SKM-1 (cell line): ENCODE measurements around the gene CDKL4.
"Not testable (repeated sequence)": the region's sequence is repeated elsewhere in the genome, so short reads cannot be mapped to it uniquely, and the experiment has no call there.

Experiments
- DNase-seq: peaks from one replicate; lab custom pipeline; 2025; ENCODE audit not compliant: unreplicated experiment; lab: John Stamatoyannopoulos, UW

The CDKL4 gene

GRCh38 chr2:39243469-39244123, at the start of gene CDKL4:
Gene CDKL4 (minus strand): TSS chr2:39243970.
- DNase-seq = no peak

- DNase-seq = no peak
Measured at GRCh38 chr2:39290433-39290832, 46.7 kb upstream of the CDKL4 start.

GRCh38 chr2:39289609-39290008, 45.8 kb upstream of the CDKL4 start:
- no peak for DNase-seq

- DNase-seq = no peak
Measured at GRCh38 chr2:39283561-39283960, 39.8 kb upstream of the CDKL4 start.

GRCh38 chr2:39281391-39281790, 37.6 kb upstream of the CDKL4 start:
- no peak for DNase-seq

GRCh38 chr2:39275016-39275415, 31.2 kb upstream of the CDKL4 start:
- no peak for DNase-seq

GRCh38 chr2:39269941-39270340, 26.2 kb upstream of the CDKL4 start:
- DNase-seq = no peak

GRCh38 chr2:39266916-39267434, 23.2 kb upstream of the CDKL4 start:
- DNase-seq = no peak

GRCh38 chr2:39266139-39266805, 22.5 kb upstream of the CDKL4 start:
- no peak for DNase-seq

GRCh38 chr2:39265315-39265714, 21.5 kb upstream of the CDKL4 start:
- DNase-seq = no peak

GRCh38 chr2:39264733-39265132, 21.0 kb upstream of the CDKL4 start:
- DNase-seq = no peak

- DNase-seq = no peak
Measured at GRCh38 chr2:39260087-39260486, 16.3 kb upstream of the CDKL4 start.

- no peak for DNase-seq
Measured at GRCh38 chr2:39256040-39256439, 12.3 kb upstream of the CDKL4 start.

- no peak for DNase-seq
Measured at GRCh38 chr2:39252888-39253518, 9.2 kb upstream of the CDKL4 start.

GRCh38 chr2:39247512-39248043, 3.8 kb upstream of the CDKL4 start:
- DNase-seq = no peak

GRCh38 chr2:39246382-39246980, 2.7 kb upstream of the CDKL4 start:
- no peak for DNase-seq

- not testable (repeated sequence) for DNase-seq
Measured at GRCh38 chr2:39244963-39245625, 1.3 kb upstream of the CDKL4 start.

GRCh38 chr2:39244241-39244862, 582 bp upstream of the CDKL4 start:
- not testable (repeated sequence) for DNase-seq

- DNase-seq = no peak
Measured at GRCh38 chr2:39241588-39241987, 2.2 kb downstream of the CDKL4 start.

GRCh38 chr2:39240758-39241157, 3.0 kb downstream of the CDKL4 start:
- DNase-seq = no peak
